Measurements from ENCODE around the gene TEX10.

DNA sequence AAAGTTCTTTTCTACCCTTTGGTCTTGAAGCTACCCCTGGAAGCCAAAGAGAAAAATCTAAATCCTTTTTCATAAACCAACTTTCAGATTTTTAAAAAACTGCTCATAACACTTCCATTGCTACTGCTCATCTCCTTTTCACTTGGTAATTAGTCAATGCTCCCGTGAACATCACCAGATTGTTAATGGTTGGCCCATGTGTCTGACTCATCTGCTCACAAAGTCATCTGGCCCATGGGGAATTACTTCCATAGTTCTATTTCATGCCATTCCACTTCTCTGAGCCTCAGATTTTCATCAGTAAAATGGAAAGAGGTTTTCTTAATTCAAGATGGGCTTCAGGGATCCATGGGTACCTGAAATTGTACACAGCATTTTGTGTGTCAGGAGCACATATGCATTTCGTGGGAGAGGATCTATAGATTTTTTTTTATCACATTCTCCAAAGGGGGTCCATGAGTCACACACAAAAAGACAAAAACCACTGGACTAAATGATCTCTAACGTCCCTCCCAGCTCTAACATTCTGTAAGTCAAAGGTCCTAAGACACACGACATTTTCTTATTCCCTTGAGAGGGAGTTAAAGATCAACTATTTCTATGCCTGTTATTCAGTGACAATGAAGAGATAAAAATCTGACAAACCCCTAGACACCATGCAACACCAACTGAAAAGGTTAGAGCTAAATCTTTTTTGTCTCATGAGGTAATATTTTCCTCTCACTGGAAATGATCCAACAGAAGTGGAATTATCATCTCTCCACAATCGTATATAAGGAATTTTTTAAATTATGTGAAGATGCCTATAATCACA, 75.4 kb downstream of the TEX10 start:
- no peak for TF ChIP-seq CTCF (IDR thresholded peaks at IDR 0.05)
- no peak for TF ChIP-seq POLR2A (IDR thresholded peaks at IDR 0.05)

All from lower leg skin (tissue), 3 donors.